Right atrium auricular region (tissue), 2 donors: ENCODE data around the gene OTOA. TPM values are rescaled to one million over a fixed set of nuclear protein-coding genes. Genes with fewer than 3 reads are reported as not detected.
"Not testable (repeated sequence)": the region's sequence is repeated elsewhere in the genome, so short reads cannot be mapped to it uniquely, and the experiment has no call there.

Source experiments
- DNase-seq: peaks from one replicate; pipeline ENCODE4 v3.0.0-alpha.2; 2019; ENCODE audit warnings: low spot score
- H3K27ac ChIP-seq, 2 donors: fragments of 200-600 bp; sonication (generic); 1 replicate in 1 of 2; 2 replicates in 1 of 2; pipeline ENCODE4 v1.5.1; 2016 to 2019
- H3K27me3 ChIP-seq, 2 donors: fragments of 200-600 bp; sonication (generic); one replicate each; pipeline versions ENCODE4 v1.5.1 to v1.6.0; 2017 to 2019
- H3K36me3 ChIP-seq: fragments of 200-600 bp; sonication (generic); one replicate; pipeline ENCODE4 v1.5.1; 2016
- H3K4me1 ChIP-seq, 2 donors: fragments of 200-600 bp; sonication (generic); one replicate each; pipeline versions ENCODE4 v1.5.1 to v1.6.0; 2017 to 2019
- H3K4me3 ChIP-seq, 2 donors: fragments of 200-600 bp; sonication (generic); 1 replicate in 1 of 2; 2 replicates in 1 of 2; pipeline ENCODE4 v1.5.1; 2017 to 2019; ENCODE audit warnings: mild to moderate bottlenecking in 1 of 2, moderate library complexity in 1 of 2
- H3K9me3 ChIP-seq, 2 donors: fragments of 200-600 bp; sonication (generic); one replicate each; pipeline ENCODE4 v1.5.1; 2019
- CTCF ChIP-seq, 2 donors: fragments of 200-600 bp; sonication (generic); IDR thresholded peaks; one replicate each; pipeline ENCODE4 v1.5.1; 2019; ENCODE audit warnings: antibody characterized with exemption in 2 of 2
- total RNA-seq, 2 donors: library from RNA; depleted of rRNA; stranded (reverse); fragments of >200 nt; gene quantifications; one replicate each; pipeline ENCODE4 v1.1.0, GENCODE V29; 2016

Gene OTOA
- total RNA-seq, 2 donors from 2014 or later: not detected

DNA sequence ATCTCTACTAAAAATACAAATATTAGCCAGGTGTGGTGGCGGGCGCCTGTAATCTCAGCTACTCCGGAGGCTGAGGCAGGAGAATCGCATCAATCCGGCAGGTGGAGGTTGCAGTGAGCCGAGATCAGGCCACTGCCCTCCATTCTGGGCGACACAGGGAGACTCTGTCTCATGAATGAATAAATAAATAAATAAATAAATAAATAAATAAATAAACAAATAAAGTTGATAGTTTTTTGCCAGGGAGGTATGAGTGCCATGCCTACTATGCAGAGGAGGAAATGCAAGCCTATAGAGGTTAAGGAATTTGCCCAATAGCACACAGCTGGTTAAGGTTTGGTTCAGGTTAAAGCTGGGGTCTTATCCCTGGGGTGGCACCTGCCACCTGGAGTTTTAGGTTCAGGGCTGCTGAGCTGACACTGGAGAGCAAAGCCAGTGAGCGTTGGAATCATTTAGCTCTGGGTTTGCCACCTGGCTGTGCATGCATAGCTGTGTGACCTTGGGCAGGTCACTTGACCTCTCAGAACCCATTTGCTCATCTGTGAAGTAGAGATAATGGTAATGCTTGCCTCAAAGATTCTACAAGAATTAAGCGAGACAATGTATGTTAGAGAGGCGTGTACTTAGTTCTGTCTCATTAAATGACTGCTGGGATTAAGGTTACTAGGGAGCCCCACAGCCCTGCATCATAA is 1.2 kb downstream of the OTOA start:
- no peak for DNase-seq
- Histone ChIP-seq H3K4me1 (peaks cover 0 to 8% of the 10 kb centered on the region in 2 donors), H3K9me3 (no peaks in the 10 kb centered on the region), H3K4me3 (no peak overlapping the region), H3K27ac (no peak overlapping the region), H3K27me3 (no peaks in the 10 kb centered on the region), H3K36me3 (no peaks in the 10 kb centered on the region)
- TF ChIP-seq CTCF (IDR thresholded peaks at IDR 0.05): no peak

DNA sequence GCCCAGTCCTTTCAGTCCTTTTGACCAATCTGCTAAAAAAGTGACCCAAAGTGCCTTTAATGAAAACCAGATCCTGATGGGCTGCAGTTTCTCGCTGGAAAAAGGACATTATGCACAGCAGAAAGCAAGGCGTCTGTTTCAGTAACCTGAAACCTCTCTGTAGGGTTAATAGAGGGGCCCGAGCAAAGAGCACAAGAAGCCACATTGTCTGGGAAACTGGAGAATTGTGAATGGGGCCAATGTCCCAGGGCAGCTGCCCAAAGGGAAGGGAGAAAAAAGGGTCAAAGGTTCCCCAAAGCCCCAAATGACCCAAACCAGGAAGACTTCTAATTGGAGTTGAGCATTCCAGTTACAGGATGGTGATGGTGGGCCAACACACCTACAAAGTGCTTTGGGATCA is 3.0 kb downstream of the OTOA start:
- Histone ChIP-seq H3K27ac (no peak overlapping the region), H3K4me1 (peaks cover 0 to 8% of the 10 kb centered on the region in 2 donors), H3K9me3 (no peaks in the 10 kb centered on the region), H3K27me3 (no peaks in the 10 kb centered on the region), H3K36me3 (no peaks in the 10 kb centered on the region), H3K4me3 (no peak overlapping the region)
- DNase-seq: no peak
- no peak for TF ChIP-seq CTCF (IDR thresholded peaks at IDR 0.05)

GRCh38 chr16:21667575-21667974 is 3.8 kb downstream of the OTOA start:
- Histone ChIP-seq H3K4me1 (peaks cover 0 to 8% of the 10 kb centered on the region in 2 donors), H3K27me3 (no peaks in the 10 kb centered on the region), H3K36me3 (no peaks in the 10 kb centered on the region), H3K27ac (no peak overlapping the region), H3K9me3 (peaks cover 0 to under 1% of the 10 kb centered on the region in 2 donors), H3K4me3 (no peak overlapping the region)
- TF ChIP-seq CTCF (IDR thresholded peaks at IDR 0.05): no peak
- no peak for DNase-seq

GRCh38 chr16:21673469-21673868 is 9.7 kb downstream of the OTOA start:
- TF ChIP-seq CTCF (IDR thresholded peaks at IDR 0.05): no peak
- Histone ChIP-seq H3K4me1 (no peaks in the 10 kb centered on the region), H3K4me3 (no peak overlapping the region), H3K36me3 (no peaks in the 10 kb centered on the region), H3K27ac (no peak overlapping the region), H3K27me3 (no peaks in the 10 kb centered on the region), H3K9me3 (peaks cover 0 to 10% of the 10 kb centered on the region in 2 donors)
- no peak for DNase-seq

DNA sequence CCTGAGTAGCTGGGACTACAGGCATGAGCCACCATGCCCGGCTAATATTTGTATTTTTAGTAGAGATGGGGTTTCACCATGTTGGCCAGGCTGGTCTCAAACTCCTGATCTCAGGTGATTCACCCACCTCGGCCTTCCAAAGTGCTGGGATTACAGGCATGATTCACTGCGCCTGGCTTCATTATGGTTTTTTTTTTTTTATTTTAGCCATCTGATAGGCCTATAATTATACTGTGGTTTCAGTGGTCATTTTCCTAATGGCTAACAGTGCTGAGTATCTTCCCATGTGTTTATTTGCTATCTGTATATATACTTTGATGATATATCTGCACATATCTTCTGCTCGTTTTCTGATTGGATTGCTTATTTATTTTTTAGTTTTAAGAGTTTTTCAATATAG is 10.7 kb downstream of the OTOA start:
- not testable (repeated sequence) for H3K27ac ChIP-seq, H3K4me1 ChIP-seq, DNase-seq, H3K27me3 ChIP-seq, H3K4me3 ChIP-seq, H3K36me3 ChIP-seq
- peaks cover 0 to 10% of the 10 kb centered on the region in 2 donors for H3K9me3 ChIP-seq

- not testable (repeated sequence) for H3K9me3 ChIP-seq, H3K27ac ChIP-seq, H3K4me1 ChIP-seq, H3K4me3 ChIP-seq, DNase-seq, H3K36me3 ChIP-seq, H3K27me3 ChIP-seq
Observed at GRCh38 chr16:21680714-21681113, 16.9 kb downstream of the OTOA start.

GRCh38 chr16:21683184-21683583 is 19.4 kb downstream of the OTOA start:
- H3K4me1 ChIP-seq: no peaks in the 10 kb centered on the region
- H3K27me3 ChIP-seq: no peaks in the 10 kb centered on the region
- no peak overlapping the region for H3K4me3 ChIP-seq
- no peak for TF ChIP-seq CTCF (IDR thresholded peaks at IDR 0.05)
- no peak overlapping the region for H3K27ac ChIP-seq
- no peak for DNase-seq
- H3K36me3 ChIP-seq: no peaks in the 10 kb centered on the region
- no peaks in the 10 kb centered on the region for H3K9me3 ChIP-seq
